H9 (cell line): Measurements from ENCODE around the gene DNAJC1. TPM values are rescaled to one million over a fixed set of nuclear protein-coding genes. Genes with fewer than 3 reads are reported as not detected.

Experiments used
- DNase-seq: peaks from one replicate; pipeline ENCODE4 v3.0.0-alpha.2; 2017
- H2AFZ ChIP-seq: one replicate; pipeline ENCODE4 v1.6.1; 2013; ENCODE audit warnings: mild to moderate bottlenecking, low read length, control low read depth, moderate library complexity
- H2AK5ac ChIP-seq: 2 replicates; pipeline ENCODE4 v1.6.1; 2013; ENCODE audit warnings: low read length, control low read depth, mixed read lengths; ENCODE audit not compliant: insufficient read length
- H2BK120ac ChIP-seq: one replicate; pipeline ENCODE4 v1.6.1; 2013; ENCODE audit warnings: low read depth, mild to moderate bottlenecking, low read length, control low read depth, inconsistent platforms; ENCODE audit not compliant: poor library complexity, severe bottlenecking
- H2BK12ac ChIP-seq: 2 replicates; pipeline ENCODE4 v1.6.1; 2013; ENCODE audit warnings: low read length, control low read depth, mixed read lengths, low read depth; ENCODE audit not compliant: insufficient read length
- H2BK15ac ChIP-seq: 2 replicates; pipeline ENCODE4 v1.6.1; 2013; ENCODE audit warnings: low read depth, low read length, control low read depth
- H2BK20ac ChIP-seq: one replicate; pipeline ENCODE4 v1.6.1; 2013; ENCODE audit warnings: low read depth, mild to moderate bottlenecking, low read length, control low read depth, inconsistent platforms; ENCODE audit not compliant: poor library complexity, severe bottlenecking
- H2BK5ac ChIP-seq: 2 replicates; pipeline ENCODE4 v1.6.1; 2013; ENCODE audit warnings: low read length, control low read depth, mixed read lengths; ENCODE audit not compliant: insufficient read length
- H3K14ac ChIP-seq: 2 replicates; pipeline ENCODE4 v1.6.1; 2013; ENCODE audit warnings: low read length, control low read depth; ENCODE audit not compliant: insufficient read depth
- H3K18ac ChIP-seq: 2 replicates; pipeline ENCODE4 v1.6.1; 2013; ENCODE audit warnings: low read depth, mild to moderate bottlenecking, mixed read lengths, low read length, control low read depth; ENCODE audit not compliant: insufficient read length
- H3K23ac ChIP-seq: 2 replicates; pipeline ENCODE4 v1.6.1; 2013; ENCODE audit warnings: low read length, control low read depth, mixed read lengths, low read depth; ENCODE audit not compliant: insufficient read length
- H3K23me2 ChIP-seq: 2 replicates; pipeline ENCODE4 v1.6.1; 2013; ENCODE audit warnings: low read depth, mild to moderate bottlenecking, mixed read lengths, low read length, control low read depth; ENCODE audit not compliant: insufficient read length, poor library complexity, severe bottlenecking
- H3K27ac ChIP-seq: 2 replicates; pipeline ENCODE4 v1.5.1; 2013; ENCODE audit warnings: low read length, control low read depth, mixed read lengths, low read depth; ENCODE audit not compliant: insufficient read length
- H3K27me3 ChIP-seq: 2 replicates; pipeline ENCODE4 v1.6.1; 2013; ENCODE audit warnings: low read length, control low read depth, inconsistent platforms; ENCODE audit not compliant: insufficient read depth
- H3K4ac ChIP-seq: 2 replicates; pipeline ENCODE4 v1.6.1; 2013; ENCODE audit warnings: low read depth, mild to moderate bottlenecking, control low read depth, inconsistent platforms, low read length, moderate library complexity
- H3K4me1 ChIP-seq: 2 replicates; pipeline ENCODE4 v1.6.1; 2013; ENCODE audit warnings: low read length, control low read depth, inconsistent platforms; ENCODE audit not compliant: insufficient read depth
- H3K4me2 ChIP-seq: 2 replicates; pipeline ENCODE4 v1.6.1; 2013; ENCODE audit warnings: low read length, control low read depth, mixed read lengths; ENCODE audit not compliant: insufficient read length, insufficient read depth
- H3K56ac ChIP-seq: 2 replicates; pipeline ENCODE4 v1.6.1; 2013; ENCODE audit warnings: low read depth, mild to moderate bottlenecking, mixed read lengths, low read length, control low read depth; ENCODE audit not compliant: insufficient read length
- H3K79me1 ChIP-seq: 2 replicates; pipeline ENCODE4 v1.6.1; 2013; ENCODE audit warnings: low read depth, mild to moderate bottlenecking, moderate library complexity, low read length, control low read depth, inconsistent platforms; ENCODE audit not compliant: insufficient read depth, poor library complexity, severe bottlenecking
- H3K79me2 ChIP-seq: 2 replicates; pipeline ENCODE4 v1.6.1; 2013; ENCODE audit warnings: low read length, control low read depth, inconsistent platforms; ENCODE audit not compliant: insufficient read depth
- H3K9ac ChIP-seq: 2 replicates; pipeline ENCODE4 v1.6.1; 2013; ENCODE audit warnings: low read length, control low read depth, mixed read lengths; ENCODE audit not compliant: insufficient read length; ENCODE audit errors: extremely low read depth
- H3K9me3 ChIP-seq: one replicate; pipeline ENCODE4 v1.6.1; 2013; ENCODE audit warnings: low read depth, low read length, inconsistent platforms; ENCODE audit not compliant: control insufficient read depth
- H3T11ph ChIP-seq: one replicate; pipeline ENCODE4 v1.6.1; 2013; ENCODE audit warnings: mild to moderate bottlenecking, low read length, control low read depth, inconsistent platforms
- H4K20me1 ChIP-seq: one replicate; pipeline ENCODE4 v1.6.1; 2013; ENCODE audit not compliant: control insufficient read depth, insufficient read length, insufficient read depth
- H4K5ac ChIP-seq: 2 replicates; pipeline ENCODE4 v1.6.1; 2013; ENCODE audit warnings: low read depth, mild to moderate bottlenecking, mixed read lengths, low read length, control low read depth; ENCODE audit not compliant: insufficient read length
- H4K8ac ChIP-seq: replicated peaks from 2 replicates; pipeline ENCODE4 v1.6.1; 2013; ENCODE audit warnings: low read length, control low read depth, mixed read lengths, low read depth; ENCODE audit not compliant: insufficient read length
- H4K91ac ChIP-seq: 2 replicates; pipeline ENCODE4 v1.6.1; 2013; ENCODE audit warnings: low read depth, mild to moderate bottlenecking, moderate library complexity, mixed read lengths, low read length, control low read depth; ENCODE audit not compliant: insufficient read length
- H3K27ac Mint-ChIP-seq, 3 experiments: 2 replicates in 2 of 3; 3 replicates in 1 of 3; pipeline ENCODE4 v1.8.0; 2020 to 2021; ENCODE audit warnings: mixed read lengths in 3 of 3, mild to moderate bottlenecking in 1 of 3, moderate library complexity in 1 of 3
- H3K27me3 Mint-ChIP-seq: 2 replicates; pipeline ENCODE4 v1.8.0; 2021; ENCODE audit warnings: low read depth, mild to moderate bottlenecking, moderate library complexity, mixed read lengths
- H3K36me3 Mint-ChIP-seq, 3 experiments: 2 replicates in 2 of 3; 3 replicates in 1 of 3; pipeline ENCODE4 v1.8.0; 2020 to 2021; ENCODE audit warnings: low read depth in 3 of 3, mixed read lengths in 3 of 3; ENCODE audit not compliant: insufficient read depth in 1 of 3
- H3K4me1 Mint-ChIP-seq, 2 experiments: 2 replicates each; pipeline ENCODE4 v1.8.0; 2020; ENCODE audit warnings: mixed read lengths in 2 of 2
- H3K4me3 Mint-ChIP-seq, 2 experiments: 2 replicates in 1 of 2; 3 replicates in 1 of 2; pipeline ENCODE4 v1.8.0; 2020 to 2021; ENCODE audit warnings: mild to moderate bottlenecking in 2 of 2, mixed read lengths in 2 of 2, moderate library complexity in 1 of 2
- H3K9me3 Mint-ChIP-seq, 2 experiments: 2 replicates in 1 of 2; 3 replicates in 1 of 2; pipeline ENCODE4 v1.8.0; 2020; ENCODE audit warnings: mild to moderate bottlenecking in 2 of 2, mixed read lengths in 2 of 2, moderate library complexity in 1 of 2
- CTCF ChIP-seq: fragments of 200-600 bp; sonication (generic); conservative IDR thresholded peaks from 3 replicates; pipeline ENCODE4 v1.8.0; 2021; ENCODE audit warnings: antibody characterized with exemption, mild to moderate bottlenecking
- WGBS: extraction: QIAGEN DNeasy Blood & Tissue Kit; methylation state at CpG from one replicate; pipeline ENCODE4 v1.1.7; 2013; ENCODE audit warnings: missing lambda C conversion rate, low lambda C conversion rate, mixed read lengths; ENCODE audit not compliant: insufficient read length; ENCODE audit errors: extremely low coverage; 5-methylcytosine and 5-hydroxymethylcytosine counted together
- total RNA-seq: library from RNA; stranded (reverse); gene quantifications from 2 replicates; pipeline ENCODE4 v1.2.1, GENCODE V29; 2021

DNAJC1 gene
- total RNA-seq, 1 experiment from 2014 or later = 11.2 TPM

- Histone ChIP-seq H3K4me2 (no peak overlapping the region), H3K23ac (no peak overlapping the region), H3K4ac (no peak overlapping the region), H3K14ac (no peak overlapping the region), H3K23me2 (no peaks in the 10 kb centered on the region), H2BK120ac (no peak overlapping the region), H3K9ac (no peak overlapping the region), H2BK20ac (no peak overlapping the region), H4K91ac (no peak overlapping the region), H2BK5ac (no peak overlapping the region), H3K27me3 (no peaks in the 10 kb centered on the region), H3K27ac (no peak overlapping the region), H3K79me1 (no peaks in the 10 kb centered on the region), H2AFZ (no peak overlapping the region), H3K4me1 (no peaks in the 10 kb centered on the region), H3K9me3 (no peaks in the 10 kb centered on the region), H4K20me1 (no peaks in the 10 kb centered on the region), H4K5ac (no peak overlapping the region), H2BK12ac (no peak overlapping the region), H3T11ph (no peak overlapping the region), H3K56ac (no peak overlapping the region), H2BK15ac (no peak overlapping the region), H2AK5ac (no peak overlapping the region), H3K18ac (no peak overlapping the region), H4K8ac (no peak overlapping the region), H3K79me2 (no peaks in the 10 kb centered on the region)
- no CpG with 5 or more reads among the region's 2 CpGs for WGBS
- Mint-ChIP-seq H3K4me3 (no peak overlapping the region), H3K36me3 (peaks cover 0 to 19% (median 9%) of the 10 kb centered on the region in 3 experiments; a peak in 5 of 7 replicates), H3K27ac (no peak overlapping the region), H3K27me3 (no peaks in the 10 kb centered on the region), H3K4me1 (peaks cover 16 to 29% of the 10 kb centered on the region in 2 experiments), H3K9me3 (peaks cover 6 to 10% of the 10 kb centered on the region in 2 experiments; a peak in 4 of 5 replicates)
- no peak for DNase-seq
- no peak for TF ChIP-seq CTCF
Measured at GRCh38 chr10:21813946-21814345, 189.6 kb downstream of the DNAJC1 start.
